IMR-90 (cell line): ENCODE data around the gene FOXC2. TPM values are rescaled to one million over a fixed set of nuclear protein-coding genes. Genes with fewer than 3 reads are reported as not detected.

Experiments used
- ATAC-seq: fragments of 200-7000 bp; cut with Tn5 transposase; 2 replicates; pipeline ENCODE4 v1.9.1; 2020; ENCODE audit warnings: low read depth, mild to moderate bottlenecking, moderate library complexity
- BruUV-seq: library from RNA; stranded (reverse); fragments of 400-500 nt; replicated peaks from 2 replicates; lab custom pipeline; 2021; lab: Mats Ljungman, UMichigan
- CTCF ChIA-PET: fragments of 300-600 bp; formaldehyde crosslinking; extraction: SDS; loops from one replicate; lab custom pipeline; 2021; ENCODE audit warnings: antibody characterized with exemption; lab: Yijun Ruan, JAX
- POLR2A ChIA-PET: fragments of 300-600 bp; sonication (Branson Sonifier 250); formaldehyde crosslinking; loops from one replicate; lab custom pipeline; 2022; ENCODE audit warnings: antibody characterized with exemption; ENCODE audit not compliant: unreplicated experiment; lab: Charles Lee
- DNase-seq: peaks from one replicate; pipeline ENCODE4 v3.0.0; 2013
- H2AFZ ChIP-seq: replicated peaks from 2 replicates; pipeline ENCODE3; 2013; ENCODE audit warnings: low read length, mild to moderate bottlenecking; ENCODE audit not compliant: poor library complexity
- H2AK5ac ChIP-seq: 2 replicates; pipeline ENCODE4 v1.6.1; 2013; ENCODE audit warnings: low read depth, low read length, inconsistent platforms
- H2AK9ac ChIP-seq: replicated peaks from 2 replicates; pipeline ENCODE3; 2013; ENCODE audit warnings: mild to moderate bottlenecking, low read depth, low read length, moderate library complexity; ENCODE audit not compliant: poor library complexity
- H2BK120ac ChIP-seq: 2 replicates; pipeline ENCODE4 v1.6.1; 2013; ENCODE audit warnings: low read depth, low read length, inconsistent platforms
- H2BK15ac ChIP-seq: 3 replicates; pipeline ENCODE4 v1.6.1; 2013; ENCODE audit warnings: low read depth, low read length, inconsistent platforms
- H2BK20ac ChIP-seq: 2 replicates; pipeline ENCODE4 v1.6.1; 2013; ENCODE audit warnings: low read depth, mild to moderate bottlenecking, inconsistent platforms, low read length, moderate library complexity
- H2BK5ac ChIP-seq: 2 replicates; pipeline ENCODE4 v1.6.1; 2013; ENCODE audit warnings: mild to moderate bottlenecking, low read depth, low read length, inconsistent platforms; ENCODE audit not compliant: poor library complexity, severe bottlenecking
- H3K14ac ChIP-seq: replicated peaks from 2 replicates; pipeline ENCODE4 v1.6.1; 2013; ENCODE audit warnings: low read depth, low read length, inconsistent platforms
- H3K18ac ChIP-seq: 2 replicates; pipeline ENCODE4 v1.6.1; 2013; ENCODE audit warnings: low read depth, low read length, control low read depth
- H3K23ac ChIP-seq: 2 replicates; pipeline ENCODE4 v1.6.1; 2013; ENCODE audit warnings: low read depth, low read length, inconsistent platforms
- H3K27ac ChIP-seq: 2 replicates; pipeline ENCODE4 v1.5.1; 2013; ENCODE audit warnings: mild to moderate bottlenecking, control low read depth, low read length; ENCODE audit not compliant: insufficient read depth
- H3K27me3 ChIP-seq: 2 replicates; pipeline ENCODE4 v1.6.1; 2013; ENCODE audit warnings: low read length; ENCODE audit not compliant: control insufficient read depth, insufficient read depth
- H3K36me3 ChIP-seq: 2 replicates; pipeline ENCODE4 v1.6.1; 2013; ENCODE audit warnings: low read length, mixed read lengths; ENCODE audit not compliant: control insufficient read depth, insufficient read depth
- H3K4ac ChIP-seq: 2 replicates; pipeline ENCODE4 v1.6.1; 2013; ENCODE audit warnings: low read depth, low read length, inconsistent platforms
- H3K4me1 ChIP-seq: 2 replicates; pipeline ENCODE4 v1.6.1; 2013; ENCODE audit warnings: low read length, mixed read lengths; ENCODE audit not compliant: control insufficient read depth, insufficient read depth
- H3K4me2 ChIP-seq: 2 replicates; pipeline ENCODE4 v1.6.1; 2013; ENCODE audit warnings: low read depth, mild to moderate bottlenecking, control low read depth, low read length, moderate library complexity
- H3K4me3 ChIP-seq: 2 replicates; pipeline ENCODE4 v1.5.1; 2013; ENCODE audit warnings: low read depth, mild to moderate bottlenecking, control low read depth, low read length, moderate library complexity; ENCODE audit not compliant: insufficient read depth
- H3K56ac ChIP-seq: 2 replicates; pipeline ENCODE4 v1.6.1; 2013; ENCODE audit warnings: low read length, inconsistent platforms; ENCODE audit not compliant: insufficient read depth; ENCODE audit errors: extremely low read depth
- H3K79me1 ChIP-seq, 2 experiments: 2 replicates each; pipeline ENCODE4 v1.6.1; 2013; ENCODE audit warnings: low read length in 2 of 2, inconsistent platforms in 1 of 2, low read depth in 1 of 2
- H3K9ac ChIP-seq: 2 replicates; pipeline ENCODE4 v1.6.1; 2013; ENCODE audit warnings: low read depth, low read length, control low read depth
- H3K9me1 ChIP-seq: 2 replicates; pipeline ENCODE4 v1.6.1; 2013; ENCODE audit warnings: low read length, inconsistent platforms; ENCODE audit not compliant: insufficient read depth
- H3K9me3 ChIP-seq: 2 replicates; pipeline ENCODE4 v1.6.1; 2013; ENCODE audit warnings: low read length; ENCODE audit not compliant: control insufficient read depth, insufficient read depth
- H4K20me1 ChIP-seq: 2 replicates; pipeline ENCODE4 v1.6.1; 2013; ENCODE audit warnings: low read length, inconsistent platforms; ENCODE audit not compliant: insufficient read depth
- H4K5ac ChIP-seq: 2 replicates; pipeline ENCODE4 v1.6.1; 2013; ENCODE audit warnings: mild to moderate bottlenecking, low read depth, low read length, control low read depth
- H4K8ac ChIP-seq, 2 experiments: 2 replicates each; pipeline ENCODE4 v1.6.1; 2013; ENCODE audit warnings: low read depth in 2 of 2, low read length in 2 of 2, control low read depth in 1 of 2, inconsistent platforms in 1 of 2
- H4K91ac ChIP-seq: 2 replicates; pipeline ENCODE4 v1.6.1; 2013; ENCODE audit warnings: low read depth, low read length, inconsistent platforms; ENCODE audit not compliant: insufficient read depth
- MAZ ChIP-seq: IDR thresholded peaks from 2 replicates; pipeline ENCODE4 v1.6.1; 2012; ENCODE audit warnings: low read depth, mild to moderate bottlenecking, low read length, improper control_type of control experiment, moderate library complexity, borderline replicate concordance
- SMC3 ChIP-seq: fragments of 150-350 bp; IDR thresholded peaks from 2 replicates; pipeline ENCODE4 v1.6.1; 2016; ENCODE audit warnings: low read depth, mild to moderate bottlenecking, antibody characterized with exemption, low read length, moderate library complexity
- WGBS, 2 experiments: methylation state at CpG; one replicate each; pipeline versions ENCODE4 v1.1.5 to v1.1.7; 2013; ENCODE audit warnings: missing lambda C conversion rate in 2 of 2; ENCODE audit not compliant: insufficient read length in 1 of 2; ENCODE audit errors: extremely low coverage in 2 of 2; 5-methylcytosine and 5-hydroxymethylcytosine counted together
- dilution Hi-C: fragments of 300-500 bp; cut with HindIII; formaldehyde crosslinking; loops from one replicate; pipeline ENCODE4 v1.14.3; 2018; ENCODE audit warnings: low sequenced_read_pairs; ENCODE audit not compliant: unreplicated experiment
- in situ Hi-C: fragments of 300-500 bp; cut with MboI; formaldehyde crosslinking; loops from 3 replicates; pipeline ENCODE4 v1.14.3; 2019; ENCODE audit warnings: low sequenced_read_pairs, inconsistent platforms, mixed read lengths
- intact Hi-C: fragments of 100-400 bp; cut with micrococcal nuclease; formaldehyde crosslinking; loops from 2 replicates; pipeline ENCODE4 v1.10.0; 2022
- polyA plus RNA-seq, 3 experiments: library from polyadenylated mRNA; depleted of rRNA; stranded (reverse); fragments of >200 nt; gene quantifications; 2 replicates each; pipeline ENCODE4 v1.2.3, GENCODE V29; 2012; ENCODE audit warnings: low replicate concordance in 1 of 3
- total RNA-seq: library from RNA; depleted of rRNA; stranded (reverse); fragments of >200 nt; gene quantifications from 2 replicates; pipeline ENCODE4 v1.2.3, GENCODE V29; 2012
- TF ChIP-seq, protein P1 (sequence below): conservative IDR thresholded peaks from 2 replicates; pipeline ENCODE4 v1.5.1; 2012; ENCODE audit warnings: mild to moderate bottlenecking, low read depth, low read length, improper control_type of control experiment
- TF ChIP-seq, protein P2 (sequence below): fragments of 150-350 bp; IDR thresholded peaks from 2 replicates; pipeline ENCODE4 v1.6.1; 2017; ENCODE audit warnings: mild to moderate bottlenecking, antibody characterized with exemption, low read length, low read depth

FOXC2 gene
- total and polyA plus RNA-seq, 2 of the 4 experiments (the other 2 are of a cell fraction) = 0.90 to 6.4 TPM

- no peak overlapping the region for H2BK20ac ChIP-seq
- no peak for DNase-seq
- no peak overlapping the region for H2BK5ac ChIP-seq
- H3K56ac ChIP-seq = no peak overlapping the region
- H3K36me3 ChIP-seq = peaks cover 37% of the 10 kb centered on the region
- no peaks in the 10 kb centered on the region for H3K27me3 ChIP-seq
- no peak overlapping the region for H3K14ac ChIP-seq
- no peaks in the 10 kb centered on the region for H4K20me1 ChIP-seq
- H3K4me2 ChIP-seq = no peak overlapping the region
- H3K23ac ChIP-seq = no peak overlapping the region
- no peak overlapping the region for H2AFZ ChIP-seq
- intact Hi-C loops (no loop called here), dilution Hi-C loops (no loop called here), in situ Hi-C loops (no loop called here)
- no TSS peak for BruUV-seq
- peaks cover 13 to 37% of the 10 kb centered on the region in 2 experiments for H3K79me1 ChIP-seq
- no peak overlapping the region for H3K4ac ChIP-seq
- no peak overlapping the region for H2AK5ac ChIP-seq
- H3K4me1 ChIP-seq = peaks cover 3% of the 10 kb centered on the region; the same call in 1 of the 2 replicates
- H3K9ac ChIP-seq = no peak overlapping the region
- CTCF ChIA-PET = no interaction called here
- H3K4me3 ChIP-seq = no peak overlapping the region
- 80% methylated on average over 2 of the region's 8 CpGs; no CpG with 5 or more reads in 1 of the 2 experiments for WGBS, 2 experiments
- H3K9me1 ChIP-seq = no peaks in the 10 kb centered on the region
- H2BK120ac ChIP-seq = no peak overlapping the region
- H2BK15ac ChIP-seq = no peak overlapping the region
- no peak overlapping the region for H4K8ac ChIP-seq
- H4K5ac ChIP-seq = no peak overlapping the region
- no peaks in the 10 kb centered on the region for H3K9me3 ChIP-seq
- no peak overlapping the region for H3K27ac ChIP-seq
- no peak overlapping the region for H4K91ac ChIP-seq
- no peak overlapping the region for H2AK9ac ChIP-seq
- ATAC-seq = no peak
- POLR2A ChIA-PET = no interaction called here
- H3K18ac ChIP-seq = no peak overlapping the region
- TF ChIP-seq SMC3 (no peak), MAZ (no peak)
- TF ChIP-seq, protein P1, sequence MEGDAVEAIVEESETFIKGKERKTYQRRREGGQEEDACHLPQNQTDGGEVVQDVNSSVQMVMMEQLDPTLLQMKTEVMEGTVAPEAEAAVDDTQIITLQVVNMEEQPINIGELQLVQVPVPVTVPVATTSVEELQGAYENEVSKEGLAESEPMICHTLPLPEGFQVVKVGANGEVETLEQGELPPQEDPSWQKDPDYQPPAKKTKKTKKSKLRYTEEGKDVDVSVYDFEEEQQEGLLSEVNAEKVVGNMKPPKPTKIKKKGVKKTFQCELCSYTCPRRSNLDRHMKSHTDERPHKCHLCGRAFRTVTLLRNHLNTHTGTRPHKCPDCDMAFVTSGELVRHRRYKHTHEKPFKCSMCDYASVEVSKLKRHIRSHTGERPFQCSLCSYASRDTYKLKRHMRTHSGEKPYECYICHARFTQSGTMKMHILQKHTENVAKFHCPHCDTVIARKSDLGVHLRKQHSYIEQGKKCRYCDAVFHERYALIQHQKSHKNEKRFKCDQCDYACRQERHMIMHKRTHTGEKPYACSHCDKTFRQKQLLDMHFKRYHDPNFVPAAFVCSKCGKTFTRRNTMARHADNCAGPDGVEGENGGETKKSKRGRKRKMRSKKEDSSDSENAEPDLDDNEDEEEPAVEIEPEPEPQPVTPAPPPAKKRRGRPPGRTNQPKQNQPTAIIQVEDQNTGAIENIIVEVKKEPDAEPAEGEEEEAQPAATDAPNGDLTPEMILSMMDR = no peak
- TF ChIP-seq, protein P2, sequence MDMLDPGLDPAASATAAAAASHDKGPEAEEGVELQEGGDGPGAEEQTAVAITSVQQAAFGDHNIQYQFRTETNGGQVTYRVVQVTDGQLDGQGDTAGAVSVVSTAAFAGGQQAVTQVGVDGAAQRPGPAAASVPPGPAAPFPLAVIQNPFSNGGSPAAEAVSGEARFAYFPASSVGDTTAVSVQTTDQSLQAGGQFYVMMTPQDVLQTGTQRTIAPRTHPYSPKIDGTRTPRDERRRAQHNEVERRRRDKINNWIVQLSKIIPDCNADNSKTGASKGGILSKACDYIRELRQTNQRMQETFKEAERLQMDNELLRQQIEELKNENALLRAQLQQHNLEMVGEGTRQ = no peak
Observed at GRCh38 chr16:86549076-86549892, 17.3 kb upstream of the FOXC2 start.
